Neutrophil (primary cell): Measurements from ENCODE around the gene FBXW5.

Source experiments
- H3K27ac ChIP-seq: fragments of 200-600 bp; sonication (generic); 2 replicates; pipeline ENCODE4 v1.5.1; 2016; ENCODE audit warnings: mild to moderate bottlenecking, moderate library complexity
- H3K27me3 ChIP-seq: fragments of 200-600 bp; sonication (generic); 2 replicates; pipeline ENCODE4 v1.6.0; 2016; ENCODE audit warnings: mild to moderate bottlenecking
- H3K36me3 ChIP-seq: fragments of 200-600 bp; sonication (generic); 2 replicates; pipeline ENCODE4 v1.5.1; 2017
- H3K4me1 ChIP-seq, 2 experiments: fragments of 200-600 bp in 1 of 2; sonication (generic) in 1 of 2; 1 replicate in 1 of 2; 2 replicates in 1 of 2; pipeline versions ENCODE4 v1.5.1 to v1.6.1; 2013 to 2016; ENCODE audit warnings: low read depth in 1 of 2, low read length in 1 of 2, mild to moderate bottlenecking in 1 of 2, moderate library complexity in 1 of 2; ENCODE audit not compliant: control insufficient read depth in 1 of 2, insufficient read depth in 1 of 2
- H3K4me3 ChIP-seq, 2 experiments: fragments of 200-600 bp in 1 of 2; sonication (generic) in 1 of 2; 1 replicate in 1 of 2; 2 replicates in 1 of 2; pipeline ENCODE4 v1.5.1; 2013 to 2016; ENCODE audit warnings: low read depth in 1 of 2, low read length in 1 of 2, mild to moderate bottlenecking in 1 of 2, moderate library complexity in 1 of 2
- H3K9me3 ChIP-seq: fragments of 200-600 bp; sonication (generic); 2 replicates; pipeline ENCODE4 v1.5.1; 2016
- CTCF ChIP-seq: fragments of 200-600 bp; sonication (generic); IDR thresholded peaks from 2 replicates; pipeline ENCODE4 v1.5.1; 2016; ENCODE audit warnings: antibody characterized with exemption

Gene FBXW5

DNA sequence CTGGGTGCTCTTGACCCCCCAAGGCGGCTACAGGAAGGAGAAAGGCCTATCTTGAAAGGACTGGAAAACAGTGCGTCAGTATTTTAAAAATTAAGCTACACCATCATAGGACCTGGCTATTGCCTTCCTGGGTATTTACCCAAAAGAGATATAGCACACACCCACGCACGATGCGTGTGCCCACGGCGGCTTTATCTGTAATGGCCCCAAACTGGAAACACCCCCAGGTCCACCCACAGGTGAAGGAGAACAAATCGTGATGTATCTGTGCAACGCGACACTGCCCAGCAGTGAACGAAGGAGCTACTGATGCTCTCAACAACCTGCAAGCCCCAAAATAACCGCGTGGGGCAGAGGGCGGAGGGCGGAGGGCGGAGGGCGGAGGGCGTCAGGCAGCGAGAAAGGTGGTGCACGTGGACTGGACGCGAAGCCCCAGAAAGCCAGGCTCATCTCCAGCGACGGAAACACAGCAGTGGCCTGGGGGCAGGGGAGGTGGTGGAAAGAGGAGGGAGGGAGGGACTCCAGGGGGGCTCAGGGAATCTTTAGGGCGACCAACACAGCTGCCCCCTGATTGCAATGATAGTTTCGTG is 20.4 kb upstream of the FBXW5 start:
- no peak overlapping the region for H3K27ac ChIP-seq
- peaks cover 10% of the 10 kb centered on the region for H3K27me3 ChIP-seq

DNA sequence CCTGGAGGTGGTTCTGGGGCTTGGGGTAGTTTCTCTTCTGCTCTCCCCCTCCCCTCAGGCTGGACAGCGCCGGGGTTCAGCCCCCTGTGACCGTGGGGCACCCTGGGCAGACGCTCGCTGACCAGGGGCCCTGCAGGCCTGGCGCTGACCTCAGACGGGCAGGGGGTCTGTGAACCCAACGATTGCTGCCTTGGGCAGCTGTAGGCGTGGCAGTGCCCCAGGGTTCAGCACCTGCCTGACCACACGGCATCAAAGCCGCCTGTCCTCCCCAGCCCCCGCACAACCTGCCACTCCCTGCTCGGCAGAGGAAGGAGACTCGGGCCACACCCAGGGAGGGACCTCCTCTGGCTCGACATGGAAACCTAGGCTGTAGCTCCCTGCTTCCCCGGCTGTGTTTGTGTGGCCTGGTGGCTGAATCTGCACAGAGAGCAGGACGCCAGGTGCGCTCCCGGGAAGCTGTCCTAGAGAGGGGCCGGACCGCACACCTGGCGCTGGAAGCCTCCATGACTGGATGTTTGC is 19.7 kb upstream of the FBXW5 start:
- TF ChIP-seq CTCF = no peak
- no peaks in the 10 kb centered on the region for H3K36me3 ChIP-seq
- H3K9me3 ChIP-seq = no peaks in the 10 kb centered on the region
- H3K27ac ChIP-seq = no peak overlapping the region
- H3K4me1 ChIP-seq = no peaks in the 10 kb centered on the region
- peaks cover 10% of the 10 kb centered on the region for H3K27me3 ChIP-seq
- H3K4me3 ChIP-seq = no peak overlapping the region

More for the DNA sequence above, 20.4 kb upstream of the FBXW5 start:
- no peaks in the 10 kb centered on the region for H3K9me3 ChIP-seq
- H3K4me1 ChIP-seq = no peaks in the 10 kb centered on the region
- no peaks in the 10 kb centered on the region for H3K36me3 ChIP-seq
- no peak for TF ChIP-seq CTCF
- no peak overlapping the region for H3K4me3 ChIP-seq

GRCh38 chr9:136963751-136964150 is 19.2 kb upstream of the FBXW5 start:
- no peak overlapping the region for H3K4me3 ChIP-seq
- no peak for TF ChIP-seq CTCF
- H3K27me3 ChIP-seq = peaks cover 10% of the 10 kb centered on the region
- H3K4me1 ChIP-seq = no peaks in the 10 kb centered on the region
- H3K9me3 ChIP-seq = no peaks in the 10 kb centered on the region
- H3K36me3 ChIP-seq = no peaks in the 10 kb centered on the region
- H3K27ac ChIP-seq = no peak overlapping the region

DNA sequence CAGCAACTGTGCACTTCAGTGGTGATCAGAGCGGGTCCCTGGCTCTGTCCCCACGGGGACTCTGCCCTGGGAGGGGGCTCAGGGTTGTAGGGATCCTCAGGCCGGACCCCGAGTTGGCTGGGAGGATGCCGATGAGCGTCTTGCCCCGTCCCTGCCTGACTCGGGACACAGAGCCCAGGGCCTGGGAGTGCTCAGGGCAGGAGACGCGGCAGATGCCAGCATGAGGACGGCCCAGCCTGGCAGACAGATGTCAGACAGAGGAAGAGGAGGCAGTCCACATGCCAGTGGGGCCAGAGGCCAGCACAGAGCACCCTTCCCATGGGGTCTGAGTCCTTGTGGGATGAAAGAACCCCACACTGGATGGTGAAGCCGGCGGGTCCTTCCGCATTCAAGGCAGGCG is 18.8 kb upstream of the FBXW5 start:
- no peak overlapping the region for H3K4me3 ChIP-seq
- peaks cover 10% of the 10 kb centered on the region for H3K27me3 ChIP-seq
- no peak for TF ChIP-seq CTCF

DNA sequence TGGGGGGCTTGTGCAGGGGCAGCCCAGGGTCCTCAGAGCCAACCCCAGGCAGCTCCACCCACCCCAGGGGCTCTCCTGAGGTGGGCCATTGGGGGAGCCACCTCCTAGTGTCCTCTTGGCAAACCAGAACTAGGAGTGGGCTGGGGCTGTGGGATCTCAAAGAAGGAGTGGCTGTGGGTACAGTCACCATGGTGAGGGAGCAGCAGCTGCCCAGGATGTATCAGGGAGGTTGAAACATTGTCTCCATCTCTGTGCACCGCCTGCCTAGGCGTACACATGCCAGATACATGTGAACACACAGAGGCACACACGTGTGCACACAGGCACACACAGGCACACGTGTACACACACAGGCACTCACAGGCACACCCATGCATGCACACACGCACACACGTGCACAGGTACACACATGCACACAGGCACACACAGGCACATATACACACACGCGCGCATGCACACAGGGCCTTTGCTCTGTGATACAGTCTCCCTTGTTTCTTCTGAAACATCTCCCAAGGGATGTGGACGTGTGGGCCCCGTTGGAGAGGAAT is 18.2 kb upstream of the FBXW5 start:
- no peak overlapping the region for H3K4me3 ChIP-seq
- no peaks in the 10 kb centered on the region for H3K36me3 ChIP-seq
- no peaks in the 10 kb centered on the region for H3K4me1 ChIP-seq
- peaks cover 10% of the 10 kb centered on the region for H3K27me3 ChIP-seq
- H3K9me3 ChIP-seq = no peaks in the 10 kb centered on the region
- TF ChIP-seq CTCF = no peak
- H3K27ac ChIP-seq = no peak overlapping the region

More for the DNA sequence above, 18.8 kb upstream of the FBXW5 start:
- Histone ChIP-seq H3K4me1 (no peaks in the 10 kb centered on the region), H3K9me3 (no peaks in the 10 kb centered on the region), H3K27ac (no peak overlapping the region), H3K36me3 (no peaks in the 10 kb centered on the region)
